Kidney (tissue), 14 donors: ENCODE data around the gene ADAMTS15. TPM values are rescaled to one million over a fixed set of nuclear protein-coding genes. Genes with fewer than 3 reads are reported as not detected.

ENCODE experiments used
- DNase-seq, 5 donors: peaks; one replicate each; pipeline ENCODE4 v3.0.0-alpha.2; 2013 to 2020
- FAIRE-seq: peaks from 2 replicates; lab custom pipeline; 2012; peaks lifted over from hg19 to GRCh38; lab: Jason Lieb, UNC
- H3K27ac ChIP-seq, 2 donors: one replicate each; pipeline ENCODE4 v1.7.0; 2013; ENCODE audit warnings: low read depth in 2 of 2, low read length in 2 of 2, inconsistent platforms in 1 of 2
- H3K27me3 ChIP-seq: one replicate; pipeline ENCODE4 v1.7.1; 2013; ENCODE audit warnings: low read length, inconsistent platforms; ENCODE audit not compliant: control insufficient read depth, insufficient read depth
- H3K36me3 ChIP-seq, 3 donors: one replicate each; pipeline versions ENCODE4 v1.7.0 to v1.7.1; 2013; ENCODE audit warnings: low read length in 3 of 3, control low read depth in 1 of 3, inconsistent platforms in 1 of 3; ENCODE audit not compliant: insufficient read depth in 3 of 3, control insufficient read depth in 2 of 3
- H3K4me1 ChIP-seq, 3 donors: one replicate each; pipeline versions ENCODE4 v1.7.0 to v1.7.1; 2013; ENCODE audit warnings: low read length in 3 of 3, inconsistent platforms in 1 of 3, low read depth in 1 of 3; ENCODE audit not compliant: control insufficient read depth in 2 of 3, insufficient read depth in 2 of 3
- H3K4me3 ChIP-seq, 3 donors: one replicate each; pipeline versions ENCODE4 v1.7.0 to v1.8.1; 2013; ENCODE audit warnings: low read length in 3 of 3, control low read depth in 1 of 3, inconsistent platforms in 1 of 3
- H3K9ac ChIP-seq, 3 donors: one replicate each; pipeline versions ENCODE4 v1.7.0 to v1.7.1; 2013; ENCODE audit warnings: low read length in 3 of 3, control low read depth in 1 of 3, inconsistent platforms in 1 of 3
- H3K9me3 ChIP-seq, 3 donors: one replicate each; pipeline versions ENCODE4 v1.7.0 to v1.7.1; 2013; ENCODE audit warnings: low read length in 3 of 3, control low read depth in 1 of 3, inconsistent platforms in 1 of 3; ENCODE audit not compliant: control insufficient read depth in 2 of 3, insufficient read depth in 1 of 3
- intact Hi-C: fragments of 100-400 bp; cut with DNase I; formaldehyde crosslinking; loops from one replicate; pipeline ENCODE4 v1.11.1; 2022
- polyA plus RNA-seq: library from polyadenylated mRNA; stranded (reverse); fragments of 350-450 nt; fragmentation: Illumina TruSeq; extraction: RNeasy Lipid Tissue Mini Kit (QIAGEN cat#74804); gene quantifications from one replicate; pipeline ENCODE4 v1.2.3, GENCODE V29; 2014; ENCODE audit warnings: low read depth, low replicate concordance; ENCODE audit not compliant: insufficient read depth
- total RNA-seq: library from RNA; stranded (reverse); fragmentation: NEBNext Ultra II Directional; extraction: Animal tissue kit (Norgen Biotek cat#: 25700); gene quantifications from one replicate; pipeline ENCODE4 v1.2.1, GENCODE V29; 2021
- TF ChIP-seq, protein P1 (sequence below): IDR thresholded peaks from 3 replicates; pipeline ENCODE4 v1.5.1; 2012; ENCODE audit warnings: mild to moderate bottlenecking, moderate library complexity, borderline replicate concordance; ENCODE audit not compliant: insufficient read depth; ENCODE audit errors: extremely low read depth
- donor health status: control.
- donor health status: control.
- donor health status: control.
- donor health status: control.
- donor health status: control.
- donor health status: DM: yes; HTN: yes; CAD: no.
- donor health status: Normal renal cell carcinoma (clear cell type).

The ADAMTS15 gene
- total and polyA plus RNA-seq, 2 donors from 2014 or later: 3.6 to 6.2 TPM

GRCh38 chr11:130403967-130404366, 44.5 kb upstream of the ADAMTS15 start:
- Histone ChIP-seq H3K36me3 (no peaks in the 10 kb centered on the region), H3K27ac (no peak overlapping the region), H3K4me1 (peaks cover 0 to 6% (median 3%) of the 10 kb centered on the region in 3 donors), H3K27me3 (no peaks in the 10 kb centered on the region), H3K4me3 (no peak overlapping the region), H3K9me3 (no peaks in the 10 kb centered on the region), H3K9ac (no peak overlapping the region)
- intact Hi-C loops: no loop called here
- DNase-seq: no peak
- TF ChIP-seq, protein P1, sequence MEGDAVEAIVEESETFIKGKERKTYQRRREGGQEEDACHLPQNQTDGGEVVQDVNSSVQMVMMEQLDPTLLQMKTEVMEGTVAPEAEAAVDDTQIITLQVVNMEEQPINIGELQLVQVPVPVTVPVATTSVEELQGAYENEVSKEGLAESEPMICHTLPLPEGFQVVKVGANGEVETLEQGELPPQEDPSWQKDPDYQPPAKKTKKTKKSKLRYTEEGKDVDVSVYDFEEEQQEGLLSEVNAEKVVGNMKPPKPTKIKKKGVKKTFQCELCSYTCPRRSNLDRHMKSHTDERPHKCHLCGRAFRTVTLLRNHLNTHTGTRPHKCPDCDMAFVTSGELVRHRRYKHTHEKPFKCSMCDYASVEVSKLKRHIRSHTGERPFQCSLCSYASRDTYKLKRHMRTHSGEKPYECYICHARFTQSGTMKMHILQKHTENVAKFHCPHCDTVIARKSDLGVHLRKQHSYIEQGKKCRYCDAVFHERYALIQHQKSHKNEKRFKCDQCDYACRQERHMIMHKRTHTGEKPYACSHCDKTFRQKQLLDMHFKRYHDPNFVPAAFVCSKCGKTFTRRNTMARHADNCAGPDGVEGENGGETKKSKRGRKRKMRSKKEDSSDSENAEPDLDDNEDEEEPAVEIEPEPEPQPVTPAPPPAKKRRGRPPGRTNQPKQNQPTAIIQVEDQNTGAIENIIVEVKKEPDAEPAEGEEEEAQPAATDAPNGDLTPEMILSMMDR: no peak
- no peak for FAIRE-seq

- intact Hi-C loops: no loop called here
These were observed 43.7 kb upstream of the ADAMTS15 start for GRCh38 chr11:130404727-130405126.

DNA sequence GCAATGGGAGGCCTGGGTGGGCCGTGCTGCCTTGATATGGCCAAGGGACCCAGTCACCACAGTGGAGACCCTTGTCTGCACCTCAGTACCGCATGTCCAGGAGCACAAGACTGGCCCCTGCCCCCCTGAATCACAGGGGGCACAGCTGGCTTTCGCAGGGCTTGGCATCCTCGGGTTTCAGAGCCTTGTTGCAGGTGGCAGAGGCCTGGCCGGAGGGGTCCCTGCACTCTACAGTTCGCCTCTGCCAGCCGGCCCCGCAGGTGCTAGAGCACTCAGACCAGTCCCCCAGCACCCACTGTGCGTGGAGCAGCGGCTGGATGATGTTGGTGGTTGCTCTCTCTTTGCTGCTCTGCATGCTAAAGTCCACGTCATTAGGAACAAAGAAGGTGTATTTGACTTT, 43.0 kb upstream of the ADAMTS15 start:
- no peaks in the 10 kb centered on the region for H3K36me3 ChIP-seq
- no peaks in the 10 kb centered on the region for H3K9me3 ChIP-seq
- FAIRE-seq (no peak), DNase-seq (no peak)
- H3K9ac ChIP-seq: no peak overlapping the region
- no peak overlapping the region for H3K27ac ChIP-seq
- H3K4me3 ChIP-seq: no peak overlapping the region
- intact Hi-C loops: no loop called here
- H3K27me3 ChIP-seq: no peaks in the 10 kb centered on the region
- H3K4me1 ChIP-seq: peaks cover 0 to 4% (median 3%) of the 10 kb centered on the region in 3 donors
- TF ChIP-seq, protein P1: no peak

More at GRCh38 chr11:130404727-130405126, 43.7 kb upstream of the ADAMTS15 start:
- no peak for FAIRE-seq
- H3K27me3 ChIP-seq: no peaks in the 10 kb centered on the region
- H3K9me3 ChIP-seq: no peaks in the 10 kb centered on the region
- peaks cover 0 to 6% (median 3%) of the 10 kb centered on the region in 3 donors for H3K4me1 ChIP-seq
- DNase-seq: no peak
- no peak overlapping the region for H3K27ac ChIP-seq
- TF ChIP-seq, protein P1: no peak
- no peak overlapping the region for H3K9ac ChIP-seq
- no peak overlapping the region for H3K4me3 ChIP-seq
- H3K36me3 ChIP-seq: no peaks in the 10 kb centered on the region

DNA sequence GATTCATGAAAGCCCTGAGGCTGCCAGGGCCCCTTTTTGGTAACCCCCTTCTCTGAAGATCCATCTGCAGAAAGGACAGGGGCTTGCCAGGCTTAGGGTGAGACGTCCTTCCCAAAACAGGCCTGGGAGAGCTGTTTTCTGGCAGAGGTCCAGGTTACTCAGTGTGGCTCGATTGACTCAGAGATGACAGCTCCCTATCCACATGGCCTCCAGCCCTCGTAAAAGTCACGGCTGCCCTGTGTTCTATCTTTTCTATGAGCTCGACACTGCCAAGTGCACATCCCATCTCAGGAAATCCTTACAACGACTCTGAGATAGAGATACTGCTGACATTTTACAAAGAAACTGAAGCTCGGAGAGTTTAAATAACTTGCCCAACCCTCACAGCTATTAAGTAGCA, 40.5 kb upstream of the ADAMTS15 start:
- FAIRE-seq (no peak), DNase-seq (no peak)
- no peak overlapping the region for H3K9ac ChIP-seq
- no peaks in the 10 kb centered on the region for H3K36me3 ChIP-seq
- intact Hi-C loops: no loop called here
- no peak overlapping the region for H3K27ac ChIP-seq
- H3K4me1 ChIP-seq: peaks cover 0 to 3% (median 0%) of the 10 kb centered on the region in 3 donors
- H3K27me3 ChIP-seq: no peaks in the 10 kb centered on the region
- no peaks in the 10 kb centered on the region for H3K9me3 ChIP-seq
- no peak overlapping the region for H3K4me3 ChIP-seq
- TF ChIP-seq, protein P1: no peak
